Panc1 (cell line): Measurements from ENCODE around the gene DOK7. TPM values are rescaled to one million over a fixed set of nuclear protein-coding genes. Genes with fewer than 3 reads are reported as not detected.
A peak's percentile ranks its signal among the peaks of the same experiment; 100 is the strongest.

ENCODE experiments used
- ATAC-seq: fragments of 200-7000 bp; cut with Tn5 transposase; 2 replicates; pipeline ENCODE4 v1.9.1; 2020; ENCODE audit warnings: mild to moderate bottlenecking, moderate library complexity
- BruUV-seq: library from RNA; stranded (reverse); fragments of 400-500 nt; replicated peaks from 2 replicates; lab custom pipeline; 2021; lab: Mats Ljungman, UMichigan
- CTCF ChIA-PET: fragments of 300-600 bp; sonication (Branson Sonifier 250); formaldehyde crosslinking; loops from one replicate; lab custom pipeline; 2022; ENCODE audit warnings: antibody characterized with exemption; lab: Charles Lee
- POLR2A ChIA-PET: fragments of 300-600 bp; sonication (Branson Sonifier 250); formaldehyde crosslinking; loops from one replicate; lab custom pipeline; 2022; ENCODE audit warnings: antibody characterized with exemption; lab: Charles Lee
- DNase-seq: peaks from one replicate; pipeline ENCODE4 v3.0.0-alpha.2; 2010; ENCODE audit warnings: low read depth, low spot score
- H3K27ac ChIP-seq: 2 replicates; pipeline ENCODE4 v1.5.1; 2011; ENCODE audit warnings: mild to moderate bottlenecking, low read length, inconsistent platforms
- H3K27me3 ChIP-seq: fragments of 200-500 bp; sonication (Bioruptor generic); 2 replicates; pipeline ENCODE4 v1.6.0; 2014; ENCODE audit warnings: low read length, inconsistent platforms; ENCODE audit not compliant: control insufficient read depth, insufficient read depth
- H3K36me3 ChIP-seq: fragments of 200-500 bp; sonication (Bioruptor generic); 2 replicates; pipeline ENCODE4 v1.5.1; 2014; ENCODE audit warnings: inconsistent platforms, mild to moderate bottlenecking, low read length, moderate library complexity; ENCODE audit not compliant: control insufficient read depth, insufficient read depth
- H3K4me1 ChIP-seq: 2 replicates; pipeline ENCODE4 v1.5.1; 2011; ENCODE audit warnings: inconsistent platforms, mild to moderate bottlenecking, low read length, moderate library complexity; ENCODE audit not compliant: control insufficient read depth, insufficient read depth
- H3K4me3 ChIP-seq, 2 experiments: 2 replicates each; pipeline ENCODE4 v1.5.1; 2011 to 2012; ENCODE audit warnings: low read depth in 2 of 2, low read length in 2 of 2, mild to moderate bottlenecking in 2 of 2, inconsistent platforms in 1 of 2, moderate library complexity in 1 of 2
- H3K9me3 ChIP-seq: fragments of 200-500 bp; sonication (Bioruptor generic); 2 replicates; pipeline ENCODE4 v1.5.1; 2014; ENCODE audit warnings: low read depth, mild to moderate bottlenecking, inconsistent platforms, low read length, moderate library complexity; ENCODE audit not compliant: control insufficient read depth, insufficient read depth
- CTCF ChIP-seq: fragments of 450-650 bp; IDR thresholded peaks from 2 replicates; pipeline ENCODE4 v1.5.1; 2017; ENCODE audit warnings: mild to moderate bottlenecking
- POLR2AphosphoS5 ChIP-seq: IDR thresholded peaks from 2 replicates; pipeline ENCODE4 v1.6.1; 2012; ENCODE audit warnings: mild to moderate bottlenecking, low read depth, low read length, moderate library complexity
- REST ChIP-seq, 2 experiments: IDR thresholded peaks; 2 replicates each; pipeline ENCODE4 v1.6.1; 2011 to 2012; ENCODE audit warnings: low read depth in 2 of 2, control low read depth in 1 of 2, low read length in 1 of 2, mild to moderate bottlenecking in 1 of 2, moderate library complexity in 1 of 2; ENCODE audit not compliant: insufficient read depth in 1 of 2
- TCF7L2 ChIP-seq: IDR thresholded peaks from 2 replicates; pipeline ENCODE4 v1.6.1; 2011; ENCODE audit warnings: mild to moderate bottlenecking, low read depth, low read length, inconsistent platforms
- in situ Hi-C: cut with HindIII; loops from 2 replicates; pipeline ENCODE4 v1.10.0; 2016; ENCODE audit warnings: low sequenced_read_pairs, low pct_unique_long_range_greater_than_20kb
- intact Hi-C: fragments of 100-400 bp; cut with micrococcal nuclease; formaldehyde crosslinking; loops from one replicate; pipeline ENCODE4 v1.10.0; 2022; ENCODE audit not compliant: unreplicated experiment
- total RNA-seq: library from RNA; stranded (reverse); gene quantifications from one replicate; pipeline ENCODE4 v1.2.1, GENCODE V29; 2021; ENCODE audit not compliant: unreplicated experiment

Gene DOK7
- total RNA-seq, 1 experiment from 2014 or later = 2.4 TPM

GRCh38 chr4:3530051-3530450, 66.9 kb downstream of the DOK7 start:
- DNase-seq = no peak
- ChIA-PET CTCF (no interaction called here), POLR2A (no interaction called here)
- BruUV-seq = no TSS peak
- Histone ChIP-seq H3K27me3 (no peaks in the 10 kb centered on the region), H3K36me3 (no peaks in the 10 kb centered on the region; the same call in 1 of the 2 replicates), H3K4me3 (no peak overlapping the region), H3K27ac (no peak overlapping the region), H3K9me3 (no peaks in the 10 kb centered on the region), H3K4me1 (no peaks in the 10 kb centered on the region; the same call in 1 of the 2 replicates)
- TF ChIP-seq TCF7L2 = no peak
- no peak for ATAC-seq
- in situ Hi-C loops (no loop called here), intact Hi-C loops (no loop called here)

DNA sequence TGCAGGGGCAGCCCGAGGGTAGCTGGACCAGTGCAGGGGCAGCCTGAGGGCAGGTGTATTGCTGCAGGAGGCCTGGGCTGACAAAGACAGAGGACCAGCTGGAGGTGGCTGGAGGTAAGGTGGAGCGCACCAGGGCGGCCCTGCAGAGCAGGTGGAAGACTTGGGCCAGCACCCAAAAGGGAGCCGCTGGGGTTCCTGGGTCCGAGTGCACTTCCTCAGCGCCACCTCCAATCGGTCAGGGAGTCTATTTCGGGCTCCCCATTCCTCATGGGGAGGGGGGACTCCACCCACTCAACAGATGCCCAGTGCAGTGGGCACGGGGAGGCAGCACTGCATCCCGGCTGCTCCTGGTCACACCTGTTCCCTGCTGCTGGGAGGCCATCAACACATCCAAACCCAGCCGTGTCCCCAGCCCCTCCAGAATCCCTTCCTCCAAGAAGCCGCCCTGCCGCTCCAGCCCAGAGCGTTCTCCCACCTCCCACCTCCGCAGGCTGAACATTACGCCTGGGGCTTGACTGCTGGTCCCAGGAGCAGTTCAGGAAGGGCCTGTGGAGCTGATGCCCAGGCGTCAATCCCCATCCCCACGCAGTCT, 67.7 kb downstream of the DOK7 start:
- CTCF ChIA-PET = no interaction called here
- intact Hi-C loops = no loop called here
- in situ Hi-C loops = no loop called here

More for the DNA sequence above, 67.7 kb downstream of the DOK7 start:
- Histone ChIP-seq H3K27ac (no peak overlapping the region), H3K4me1 (no peaks in the 10 kb centered on the region; the same call in 1 of the 2 replicates), H3K9me3 (no peaks in the 10 kb centered on the region), H3K27me3 (no peaks in the 10 kb centered on the region), H3K36me3 (no peaks in the 10 kb centered on the region; the same call in 1 of the 2 replicates), H3K4me3 (peak overlapping the region; percentile 69 to 71)
- ATAC-seq (no peak), DNase-seq (no peak)
- POLR2A ChIA-PET = no interaction called here
- no TSS peak for BruUV-seq
- TF ChIP-seq CTCF (no peak), POLR2AphosphoS5 (no peak), TCF7L2 (no peak), REST (IDR thresholded peaks at IDR 0.05; ENCODE audit: insufficient read depth in 1 of 2, low read depth in 2 of 2, low read length in 1 of 2) (no peak)
